IPS-18a (cell line): ENCODE data around the gene LAMC1.

Experiments used
- H3K27ac ChIP-seq: one replicate; pipeline ENCODE4 v1.5.1; 2013; ENCODE audit warnings: low read length
- H3K27me3 ChIP-seq: one replicate; pipeline ENCODE4 v1.6.1; 2013; ENCODE audit warnings: mild to moderate bottlenecking, low read length; ENCODE audit not compliant: control insufficient read depth, insufficient read depth
- H3K36me3 ChIP-seq: one replicate; pipeline ENCODE4 v1.6.1; 2013; ENCODE audit warnings: low read depth, low read length; ENCODE audit not compliant: control insufficient read depth
- H3K4me1 ChIP-seq: one replicate; pipeline ENCODE4 v1.6.1; 2013; ENCODE audit warnings: low read depth, low read length; ENCODE audit not compliant: control insufficient read depth
- H3K4me3 ChIP-seq: one replicate; pipeline ENCODE4 v1.5.1; 2013; ENCODE audit warnings: low read length
- H3K9ac ChIP-seq: one replicate; pipeline ENCODE4 v1.6.1; 2013; ENCODE audit warnings: mild to moderate bottlenecking, low read length, moderate library complexity
- H3K9me3 ChIP-seq: one replicate; pipeline ENCODE4 v1.6.1; 2013; ENCODE audit warnings: low read depth, low read length; ENCODE audit not compliant: control insufficient read depth

The LAMC1 gene

GRCh38 chr1:182998482-182998881 is 24.7 kb upstream of the LAMC1 start:
- H3K4me1 ChIP-seq = no peaks in the 10 kb centered on the region
- no peaks in the 10 kb centered on the region for H3K27me3 ChIP-seq
- H3K4me3 ChIP-seq = no peak overlapping the region
- H3K27ac ChIP-seq = no peak overlapping the region
- H3K9ac ChIP-seq = no peak overlapping the region
- H3K36me3 ChIP-seq = no peaks in the 10 kb centered on the region
- no peaks in the 10 kb centered on the region for H3K9me3 ChIP-seq

- no peaks in the 10 kb centered on the region for H3K4me1 ChIP-seq
- no peaks in the 10 kb centered on the region for H3K36me3 ChIP-seq
- H3K9me3 ChIP-seq = no peaks in the 10 kb centered on the region
- no peak overlapping the region for H3K4me3 ChIP-seq
- no peaks in the 10 kb centered on the region for H3K27me3 ChIP-seq
- H3K27ac ChIP-seq = no peak overlapping the region
- H3K9ac ChIP-seq = no peak overlapping the region
Observed at GRCh38 chr1:183000167-183000962, 22.9 kb upstream of the LAMC1 start.

DNA sequence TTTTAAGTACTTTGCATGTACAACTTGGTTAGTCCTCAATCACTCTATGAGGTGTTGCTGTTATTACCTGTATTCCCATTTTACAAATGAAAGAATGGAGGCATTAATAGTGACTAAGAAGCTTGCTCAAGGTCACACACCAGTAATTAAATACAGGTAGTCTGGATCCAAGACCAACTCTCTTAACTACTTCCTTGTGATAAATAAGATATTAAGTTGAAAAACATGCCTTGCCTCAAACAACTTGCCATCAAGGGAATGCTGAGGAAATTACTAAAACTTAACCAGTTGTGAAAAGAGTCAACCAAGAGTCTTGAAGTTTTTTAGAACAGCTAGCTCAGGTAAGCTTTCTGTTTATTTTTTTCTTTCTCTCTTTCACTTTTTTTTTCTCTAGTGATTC is 21.0 kb upstream of the LAMC1 start:
- H3K4me1 ChIP-seq = no peaks in the 10 kb centered on the region
- no peak overlapping the region for H3K9ac ChIP-seq
- no peak overlapping the region for H3K4me3 ChIP-seq
- H3K36me3 ChIP-seq = no peaks in the 10 kb centered on the region
- H3K9me3 ChIP-seq = no peaks in the 10 kb centered on the region
- no peak overlapping the region for H3K27ac ChIP-seq
- no peaks in the 10 kb centered on the region for H3K27me3 ChIP-seq

DNA sequence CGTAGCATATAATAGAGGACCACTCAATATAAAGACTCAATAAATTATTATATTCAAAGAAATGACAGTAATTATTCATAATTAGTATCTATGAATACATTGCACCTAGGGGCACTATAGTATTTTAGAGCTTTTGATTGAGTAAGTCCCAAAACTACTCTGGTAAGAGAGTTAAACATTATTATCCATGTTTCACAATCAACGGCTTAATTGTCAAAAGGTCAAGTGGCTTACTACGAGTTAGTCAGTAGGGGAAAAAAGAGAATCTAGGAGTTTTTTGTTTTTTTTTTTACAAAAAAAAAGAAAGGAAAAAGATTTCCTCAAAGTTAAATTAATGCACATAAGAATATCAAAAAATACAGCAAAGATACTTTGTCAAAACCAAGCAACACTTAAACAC is 20.4 kb upstream of the LAMC1 start:
- H3K9ac ChIP-seq = no peak overlapping the region
- H3K27ac ChIP-seq = no peak overlapping the region
- H3K4me3 ChIP-seq = no peak overlapping the region
- no peaks in the 10 kb centered on the region for H3K36me3 ChIP-seq
- H3K9me3 ChIP-seq = no peaks in the 10 kb centered on the region
- H3K27me3 ChIP-seq = no peaks in the 10 kb centered on the region
- no peaks in the 10 kb centered on the region for H3K4me1 ChIP-seq

- H3K4me1 ChIP-seq = no peaks in the 10 kb centered on the region
- no peak overlapping the region for H3K27ac ChIP-seq
- H3K9me3 ChIP-seq = no peaks in the 10 kb centered on the region
- H3K36me3 ChIP-seq = no peaks in the 10 kb centered on the region
- H3K9ac ChIP-seq = no peak overlapping the region
- H3K27me3 ChIP-seq = no peaks in the 10 kb centered on the region
- no peak overlapping the region for H3K4me3 ChIP-seq
Observed at GRCh38 chr1:183003203-183003602, 20.0 kb upstream of the LAMC1 start.

DNA sequence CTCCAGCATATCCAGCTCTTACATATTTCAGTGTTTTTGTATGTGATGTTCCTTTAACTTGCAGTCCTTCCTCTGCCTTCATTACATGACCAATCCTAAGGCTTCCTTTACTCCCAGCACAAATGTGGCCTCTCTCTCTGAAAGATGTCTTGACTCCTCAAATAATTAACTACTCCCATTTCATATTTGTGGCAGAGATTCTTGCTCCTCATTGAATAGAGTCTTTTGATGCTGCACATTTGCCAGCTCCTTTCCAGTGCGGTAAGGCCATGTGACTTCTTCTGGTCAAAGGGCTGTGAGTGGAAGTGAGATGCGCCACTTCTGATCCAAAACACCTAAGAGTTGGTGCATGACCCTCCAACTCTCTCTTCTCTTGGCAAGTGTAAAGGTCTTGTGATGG is 19.1 kb upstream of the LAMC1 start:
- no peak overlapping the region for H3K9ac ChIP-seq
- no peak overlapping the region for H3K27ac ChIP-seq
- no peaks in the 10 kb centered on the region for H3K27me3 ChIP-seq
- H3K4me3 ChIP-seq = no peak overlapping the region
- H3K36me3 ChIP-seq = no peaks in the 10 kb centered on the region
- H3K9me3 ChIP-seq = no peaks in the 10 kb centered on the region
- no peaks in the 10 kb centered on the region for H3K4me1 ChIP-seq

DNA sequence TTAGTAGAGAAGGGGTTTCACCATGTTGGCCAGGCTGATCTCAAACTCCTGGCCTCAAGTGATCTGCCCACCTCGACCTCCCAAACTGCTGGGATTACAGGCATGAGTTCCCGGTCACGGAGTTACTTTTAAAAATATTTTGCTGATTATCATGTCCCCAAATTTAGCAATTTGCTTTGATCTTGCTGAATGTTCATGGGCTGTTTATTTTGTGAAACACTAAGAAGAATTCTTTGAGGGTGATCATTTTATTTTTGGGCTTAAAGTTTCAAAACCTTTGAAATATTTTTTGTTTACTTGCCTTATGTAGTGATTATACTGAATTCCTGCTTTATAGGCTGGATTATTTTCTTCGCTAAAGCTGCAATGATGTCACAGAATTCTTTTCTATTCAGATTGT is 11.4 kb upstream of the LAMC1 start:
- peaks cover 9% of the 10 kb centered on the region for H3K4me1 ChIP-seq

DNA sequence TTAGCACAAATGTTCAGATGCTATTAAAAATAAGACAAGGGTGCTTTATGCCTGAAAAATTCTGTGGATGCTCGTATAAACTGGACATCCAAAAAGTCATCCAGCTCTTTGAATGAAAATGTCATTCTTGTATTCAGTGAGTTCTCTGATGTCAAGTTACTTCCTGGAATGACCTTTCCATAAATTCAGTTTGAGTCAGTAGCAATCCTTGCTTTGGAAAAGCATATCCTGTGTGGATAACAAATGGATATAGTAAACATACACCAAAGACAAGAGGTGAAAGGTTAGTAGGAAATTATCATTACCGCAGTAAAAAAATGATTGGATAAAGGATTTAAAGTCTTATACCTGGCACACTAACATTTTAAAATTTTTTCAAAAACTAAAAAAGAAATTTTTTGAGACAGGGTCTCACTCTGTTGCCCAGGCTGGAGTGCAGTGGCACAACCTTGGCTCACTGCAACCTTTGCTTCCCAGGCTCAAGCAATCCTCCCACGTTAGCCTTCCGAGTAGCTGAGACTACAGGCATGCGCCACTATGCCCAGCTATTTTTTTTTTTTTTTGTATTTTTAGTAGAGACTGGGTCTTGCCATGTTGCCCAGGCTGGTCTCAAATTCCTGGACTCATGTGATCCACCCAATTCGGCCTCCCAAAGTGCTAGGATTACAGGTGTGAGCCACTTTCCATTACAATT is 10.8 kb upstream of the LAMC1 start:
- no peak overlapping the region for H3K27ac ChIP-seq
- no peaks in the 10 kb centered on the region for H3K27me3 ChIP-seq
- no peak overlapping the region for H3K4me3 ChIP-seq
- H3K4me1 ChIP-seq = peaks cover 9% of the 10 kb centered on the region
- H3K9me3 ChIP-seq = no peaks in the 10 kb centered on the region
- no peak overlapping the region for H3K9ac ChIP-seq
- H3K36me3 ChIP-seq = no peaks in the 10 kb centered on the region

More for the DNA sequence above, 11.4 kb upstream of the LAMC1 start:
- Histone ChIP-seq H3K27me3 (no peaks in the 10 kb centered on the region), H3K4me3 (no peak overlapping the region), H3K9me3 (no peaks in the 10 kb centered on the region), H3K36me3 (no peaks in the 10 kb centered on the region), H3K27ac (no peak overlapping the region), H3K9ac (no peak overlapping the region)

DNA sequence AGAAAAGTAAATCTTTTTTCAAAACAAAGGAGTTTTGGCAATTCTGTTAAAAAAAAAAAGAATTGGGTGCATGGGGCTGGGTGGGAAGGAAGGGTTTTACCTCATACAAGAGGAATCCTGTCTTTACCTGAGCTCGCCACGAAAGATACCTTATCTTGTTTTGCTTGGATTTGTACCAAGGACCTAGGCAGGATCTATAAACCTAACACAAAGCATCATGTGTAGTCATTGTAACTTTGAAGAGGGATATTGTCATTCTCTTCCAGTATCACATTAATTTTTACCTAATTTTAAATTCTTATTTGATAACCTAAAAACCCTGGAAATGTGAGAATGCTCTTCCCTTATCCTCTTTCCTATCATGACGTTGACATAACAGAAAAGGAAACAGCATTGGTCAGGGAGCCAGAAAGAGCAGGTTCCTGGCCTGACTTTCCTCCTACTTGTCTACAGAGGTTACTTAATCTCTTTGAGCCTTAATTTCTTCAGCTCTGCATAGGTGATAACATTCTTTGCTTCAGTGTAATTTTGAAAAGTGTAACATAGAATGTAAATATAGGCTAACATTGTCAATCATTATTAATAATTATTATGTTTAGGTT is 4.0 kb upstream of the LAMC1 start:
- Histone ChIP-seq H3K27ac (no peak overlapping the region), H3K9ac (no peak overlapping the region), H3K4me3 (no peak overlapping the region), H3K27me3 (no peaks in the 10 kb centered on the region), H3K36me3 (no peaks in the 10 kb centered on the region), H3K9me3 (no peaks in the 10 kb centered on the region), H3K4me1 (peaks cover 15% of the 10 kb centered on the region)

- Histone ChIP-seq H3K9ac (no peak overlapping the region), H3K27ac (no peak overlapping the region), H3K36me3 (no peaks in the 10 kb centered on the region), H3K4me1 (peaks cover 19% of the 10 kb centered on the region), H3K27me3 (peaks cover 5% of the 10 kb centered on the region), H3K9me3 (no peaks in the 10 kb centered on the region), H3K4me3 (no peak overlapping the region)
Observed at GRCh38 chr1:183019860-183020259, 3.4 kb upstream of the LAMC1 start.

DNA sequence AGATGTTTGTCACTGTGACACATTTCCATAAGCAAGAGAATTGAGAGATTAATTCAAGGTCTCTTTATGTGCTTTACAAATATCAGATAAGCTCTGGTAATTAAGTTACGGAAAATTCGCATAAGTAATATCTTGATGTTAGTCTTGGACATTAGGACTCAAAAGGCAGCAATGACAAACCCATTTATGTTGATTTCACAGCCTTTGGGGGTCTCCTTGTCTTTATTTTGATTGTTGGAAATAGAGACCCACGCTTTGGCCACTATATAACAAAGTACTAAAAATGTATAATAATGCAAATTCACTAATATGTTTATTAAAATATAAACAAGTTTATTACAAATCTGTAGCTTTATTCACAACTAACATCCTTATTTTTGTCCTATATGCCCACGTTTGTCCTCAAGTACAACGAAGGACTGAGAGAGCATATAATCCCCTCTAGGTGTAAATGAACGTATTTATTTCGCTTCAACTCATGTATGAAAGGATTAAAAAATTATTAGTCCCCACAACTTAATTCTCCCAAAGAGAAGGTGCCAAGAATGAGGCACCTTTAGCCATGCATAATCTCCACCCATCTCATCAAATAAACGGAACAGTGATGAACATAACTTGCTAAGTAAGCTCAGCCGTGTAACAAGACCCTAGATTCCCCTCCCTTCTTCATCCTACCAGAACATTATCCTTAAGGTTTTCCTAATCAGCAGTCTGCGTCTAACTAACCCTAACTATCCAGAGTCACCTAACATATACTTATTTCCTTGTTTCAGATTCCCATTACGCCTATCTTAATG is 1.6 kb upstream of the LAMC1 start:
- Histone ChIP-seq H3K9ac (peak overlapping the region; percentile 77), H3K27ac (no peak overlapping the region), H3K27me3 (peaks cover 12% of the 10 kb centered on the region)

More for the DNA sequence above, 1.6 kb upstream of the LAMC1 start:
- Histone ChIP-seq H3K9me3 (no peaks in the 10 kb centered on the region), H3K4me1 (peaks cover 36% of the 10 kb centered on the region), H3K4me3 (peak overlapping the region; percentile 80), H3K36me3 (peaks cover 4% of the 10 kb centered on the region)
